ENCODE results near the gene ADPGK. TPM values are rescaled to one million over a fixed set of nuclear protein-coding genes. Genes with fewer than 3 reads are reported as not detected.
"Not testable (repeated sequence)": the region's sequence is repeated elsewhere in the genome, so short reads cannot be mapped to it uniquely, and the experiment has no call there.

ADPGK gene
- 88.1 and 91.1 TPM in 2 replicates for total RNA-seq

GRCh38 chr15:72783640-72784455, at the start of gene ADPGK:
Gene ADPGK, minus strand, starts transcription at chr15:72783758. Its CDS starts 67 bp downstream, at chr15:72783691.
- intact Hi-C loops (cut with micrococcal nuclease), result loop anchor here (1.0 to 10.0 kb wide), 14 partner anchors 17 to 911 kb away; partner anchors contain the start of genes ARIH1, BBS4, HEXA and HIGD2B

GRCh38 chr15:72827226-72827625, 43.7 kb upstream of the ADPGK start:
- intact Hi-C loops (cut with micrococcal nuclease), result no loop called here

- intact Hi-C loops (cut with micrococcal nuclease), result no loop called here
Measured at GRCh38 chr15:72826611-72827010, 43.1 kb upstream of the ADPGK start.

- intact Hi-C loops (cut with micrococcal nuclease), result no loop called here
Measured at GRCh38 chr15:72825829-72826228, 42.3 kb upstream of the ADPGK start.

GRCh38 chr15:72824781-72825180, 41.2 kb upstream of the ADPGK start:
- intact Hi-C loops (cut with micrococcal nuclease), result no loop called here

GRCh38 chr15:72824112-72824511, 40.6 kb upstream of the ADPGK start:
- intact Hi-C loops (cut with micrococcal nuclease), result no loop called here

- intact Hi-C loops (cut with micrococcal nuclease), result no loop called here
Measured at GRCh38 chr15:72820278-72820677, 36.7 kb upstream of the ADPGK start.

- intact Hi-C loops (cut with micrococcal nuclease), result no loop called here
Measured at GRCh38 chr15:72818632-72819031, 35.1 kb upstream of the ADPGK start.

- intact Hi-C loops (cut with micrococcal nuclease), result no loop called here
Measured at GRCh38 chr15:72813345-72814004, 29.9 kb upstream of the ADPGK start.

- intact Hi-C loops (cut with micrococcal nuclease), result no loop called here
Measured at GRCh38 chr15:72809329-72809728, 25.8 kb upstream of the ADPGK start.

GRCh38 chr15:72807346-72807745, 23.8 kb upstream of the ADPGK start:
- intact Hi-C loops (cut with micrococcal nuclease), result not testable (repeated sequence)

- intact Hi-C loops (cut with micrococcal nuclease), result no loop called here
Measured at GRCh38 chr15:72803006-72803405, 19.4 kb upstream of the ADPGK start.

GRCh38 chr15:72801590-72802325, 18.2 kb upstream of the ADPGK start:
- intact Hi-C loops (cut with micrococcal nuclease), result no loop called here

- intact Hi-C loops (cut with micrococcal nuclease), result no loop called here
Measured at GRCh38 chr15:72800833-72801481, 17.4 kb upstream of the ADPGK start.

- intact Hi-C loops (cut with micrococcal nuclease), result loop anchor here (5.0 kb wide), 1 partner anchor 444 kb away; no protein-coding TSS in a partner anchor
Measured at GRCh38 chr15:72797834-72798233, 14.3 kb upstream of the ADPGK start.

- intact Hi-C loops (cut with micrococcal nuclease), result loop anchor here (5.0 kb wide), 1 partner anchor 445 kb away; no protein-coding TSS in a partner anchor
Measured at GRCh38 chr15:72797338-72797689, 13.8 kb upstream of the ADPGK start.

GRCh38 chr15:72796515-72797337, 13.2 kb upstream of the ADPGK start:
- intact Hi-C loops (cut with micrococcal nuclease), result loop anchor here (1.0 to 5.0 kb wide), 3 partner anchors 74 to 446 kb away; no protein-coding TSS in a partner anchor

GRCh38 chr15:72796210-72796514, 12.6 kb upstream of the ADPGK start:
- intact Hi-C loops (cut with micrococcal nuclease), result loop anchor here (1.0 to 5.0 kb wide), 3 partner anchors 74 to 446 kb away; no protein-coding TSS in a partner anchor

GRCh38 chr15:72793766-72794660, 10.5 kb upstream of the ADPGK start:
- intact Hi-C loops (cut with micrococcal nuclease), result no loop called here
